ENCODE results near the gene ARMC2.
A peak's percentile ranks its signal among the peaks of the same experiment; 100 is the strongest.

ARMC2 gene

DNA sequence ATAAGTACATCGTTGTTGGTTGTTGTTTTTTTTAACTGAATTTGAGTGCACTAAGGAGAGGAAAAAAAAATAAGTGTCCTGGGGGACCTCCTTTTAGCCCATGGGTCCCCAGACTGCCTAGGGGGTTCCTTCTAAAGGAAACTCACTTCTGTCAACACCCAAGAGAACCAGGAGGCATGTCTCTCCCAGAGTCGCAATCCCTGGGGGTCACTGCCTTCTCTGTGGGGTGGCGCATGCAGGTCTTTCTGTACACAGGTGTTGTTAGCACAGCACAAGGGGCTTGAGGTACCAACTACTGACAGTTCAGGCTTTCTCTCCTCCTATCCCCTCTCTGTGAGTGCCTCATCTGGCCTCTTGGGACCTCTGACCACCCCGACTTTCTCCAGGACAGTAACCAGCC lies 7.3 kb upstream of the ARMC2 start:
- DNase-seq (ENCODE audit: low read depth in 2 of 2): no peak
- TF ChIP-seq, protein P1, sequence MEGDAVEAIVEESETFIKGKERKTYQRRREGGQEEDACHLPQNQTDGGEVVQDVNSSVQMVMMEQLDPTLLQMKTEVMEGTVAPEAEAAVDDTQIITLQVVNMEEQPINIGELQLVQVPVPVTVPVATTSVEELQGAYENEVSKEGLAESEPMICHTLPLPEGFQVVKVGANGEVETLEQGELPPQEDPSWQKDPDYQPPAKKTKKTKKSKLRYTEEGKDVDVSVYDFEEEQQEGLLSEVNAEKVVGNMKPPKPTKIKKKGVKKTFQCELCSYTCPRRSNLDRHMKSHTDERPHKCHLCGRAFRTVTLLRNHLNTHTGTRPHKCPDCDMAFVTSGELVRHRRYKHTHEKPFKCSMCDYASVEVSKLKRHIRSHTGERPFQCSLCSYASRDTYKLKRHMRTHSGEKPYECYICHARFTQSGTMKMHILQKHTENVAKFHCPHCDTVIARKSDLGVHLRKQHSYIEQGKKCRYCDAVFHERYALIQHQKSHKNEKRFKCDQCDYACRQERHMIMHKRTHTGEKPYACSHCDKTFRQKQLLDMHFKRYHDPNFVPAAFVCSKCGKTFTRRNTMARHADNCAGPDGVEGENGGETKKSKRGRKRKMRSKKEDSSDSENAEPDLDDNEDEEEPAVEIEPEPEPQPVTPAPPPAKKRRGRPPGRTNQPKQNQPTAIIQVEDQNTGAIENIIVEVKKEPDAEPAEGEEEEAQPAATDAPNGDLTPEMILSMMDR (IDR thresholded peaks at IDR 0.05; ENCODE audit: low read depth, low read length): no peak
- no peak overlapping the region for H3K4me3 ChIP-seq (replicated peaks in 1 of 2; ENCODE audit: low read depth in 2 of 2, low read length in 2 of 2)

DNA sequence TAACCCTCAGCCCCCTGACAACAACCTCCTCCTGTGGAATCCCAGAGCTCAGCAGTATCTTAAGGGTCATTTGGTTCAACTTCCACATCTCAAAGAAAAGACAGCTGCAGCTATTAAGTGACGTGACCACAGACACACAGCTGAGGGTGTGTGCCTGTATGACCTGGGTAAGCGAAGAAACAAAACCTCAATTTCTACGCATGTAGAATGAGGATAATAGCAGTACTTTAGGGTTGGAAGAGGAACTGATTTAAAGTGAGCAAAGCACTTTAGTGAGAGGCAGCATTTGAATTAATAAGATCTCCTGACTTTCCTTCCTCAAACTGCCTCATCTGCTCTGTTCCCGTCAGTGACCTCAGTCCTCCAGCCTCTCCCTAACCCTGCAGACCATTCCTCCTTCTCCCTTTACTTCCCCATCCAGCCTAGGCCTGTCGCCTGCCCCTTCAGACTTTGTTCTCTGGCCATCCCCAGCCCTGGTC lies 6.8 kb upstream of the ARMC2 start:
- DNase-seq (ENCODE audit: low read depth in 2 of 2): no peak
- TF ChIP-seq, protein P1 (IDR thresholded peaks at IDR 0.05; ENCODE audit: low read depth, low read length): no peak
- H3K4me3 ChIP-seq (replicated peaks in 1 of 2; ENCODE audit: low read depth in 2 of 2, low read length in 2 of 2): no peak overlapping the region

DNA sequence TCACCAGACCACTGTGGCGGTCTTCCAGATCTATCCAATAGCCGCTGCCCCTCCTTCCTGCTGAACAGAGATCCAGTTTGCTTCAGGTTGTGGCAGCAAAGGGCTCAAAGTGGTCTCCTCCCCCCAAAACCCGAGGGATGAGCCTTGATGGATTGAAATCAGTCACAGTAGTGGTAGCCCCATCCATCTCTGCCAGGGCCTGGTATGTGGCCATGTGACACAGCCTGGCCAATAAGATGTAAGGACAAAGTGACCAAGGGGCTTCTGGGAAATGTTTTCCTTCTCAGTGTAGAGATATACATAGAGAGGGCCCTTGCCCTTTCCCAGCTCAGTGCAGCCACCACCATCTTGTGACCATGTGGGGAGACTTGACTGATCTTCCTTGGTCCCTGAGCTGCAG lies 4.1 kb upstream of the ARMC2 start:
- TF ChIP-seq, protein P1 (IDR thresholded peaks at IDR 0.05; ENCODE audit: low read depth, low read length): no peak
- no peak for DNase-seq (ENCODE audit: low read depth in 2 of 2)
- H3K4me3 ChIP-seq (replicated peaks in 1 of 2; ENCODE audit: low read depth in 2 of 2, low read length in 2 of 2): no peak overlapping the region

DNA sequence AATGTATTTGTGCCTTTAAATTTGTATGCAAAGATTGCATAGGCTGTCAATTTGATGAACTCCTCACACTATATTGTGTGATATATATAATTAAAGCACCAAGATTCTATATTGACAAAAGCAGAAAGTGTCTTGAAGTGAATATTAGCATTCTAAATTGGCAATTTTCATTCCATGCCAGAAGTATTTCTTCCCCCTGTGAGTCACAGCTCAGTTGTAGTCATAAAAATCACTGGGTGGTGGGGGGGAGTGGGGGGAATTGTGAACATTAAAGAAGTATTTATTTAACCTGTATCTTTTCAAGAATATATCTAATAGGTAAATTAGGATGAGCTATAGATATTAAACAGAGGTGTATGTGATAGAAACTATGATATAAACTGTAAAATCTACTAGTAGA lies 3.1 kb upstream of the ARMC2 start:
- TF ChIP-seq, protein P1 (IDR thresholded peaks at IDR 0.05; ENCODE audit: low read depth, low read length): no peak
- H3K4me3 ChIP-seq (replicated peaks in 1 of 2; ENCODE audit: low read depth in 2 of 2, low read length in 2 of 2): no peak overlapping the region
- no peak for DNase-seq (ENCODE audit: low read depth in 2 of 2)

DNA sequence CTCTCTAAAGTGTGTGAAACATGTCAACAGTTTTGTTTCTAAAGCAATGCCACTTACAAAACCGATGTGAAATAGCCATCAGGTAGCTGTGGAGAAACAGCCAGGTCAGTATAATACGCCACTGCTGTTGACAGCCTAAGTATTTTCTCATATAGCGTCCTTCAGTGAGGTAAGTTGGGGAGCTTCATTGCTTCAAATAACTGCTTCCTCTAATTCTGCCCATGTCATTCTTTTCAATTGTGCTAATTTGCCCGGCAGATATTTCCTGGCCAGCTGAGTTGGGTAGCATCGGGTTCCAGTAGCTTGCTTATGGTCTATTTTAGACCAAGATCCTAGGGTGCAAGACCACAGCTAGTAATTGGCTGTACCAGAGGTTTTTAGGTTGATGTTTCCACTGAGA lies 2.1 kb upstream of the ARMC2 start:
- TF ChIP-seq, protein P1 (IDR thresholded peaks at IDR 0.05; ENCODE audit: low read depth, low read length): no peak

DNA sequence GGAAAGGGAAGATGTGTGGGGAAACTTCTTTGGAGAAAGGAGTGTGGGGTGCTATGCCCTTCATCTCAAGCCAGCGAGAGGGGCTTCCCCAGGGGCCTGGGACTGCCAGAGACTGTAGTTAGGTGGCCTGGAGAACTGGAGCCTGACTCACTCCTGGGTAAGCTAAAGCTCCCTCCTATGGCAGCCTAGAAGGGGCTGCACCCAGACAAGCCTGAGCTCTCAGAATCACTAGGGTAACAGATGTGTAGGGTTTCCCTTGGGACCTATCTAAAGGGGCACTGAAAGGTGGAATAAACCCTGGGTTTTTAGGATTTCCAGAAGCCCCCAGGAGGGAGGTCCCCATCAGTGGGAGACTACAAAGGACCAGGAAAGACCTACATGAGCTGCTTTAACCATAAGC lies 1.6 kb upstream of the ARMC2 start:
- H3K4me3 ChIP-seq (replicated peaks in 1 of 2; ENCODE audit: low read depth in 2 of 2, low read length in 2 of 2): no peak overlapping the region
- TF ChIP-seq, protein P1 (IDR thresholded peaks at IDR 0.05; ENCODE audit: low read depth, low read length): no peak
- DNase-seq (ENCODE audit: low read depth in 2 of 2): no peak

More for the DNA sequence above, 2.1 kb upstream of the ARMC2 start:
- no peak overlapping the region for H3K4me3 ChIP-seq (replicated peaks in 1 of 2; ENCODE audit: low read depth in 2 of 2, low read length in 2 of 2)
- no peak for DNase-seq (ENCODE audit: low read depth in 2 of 2)

DNA sequence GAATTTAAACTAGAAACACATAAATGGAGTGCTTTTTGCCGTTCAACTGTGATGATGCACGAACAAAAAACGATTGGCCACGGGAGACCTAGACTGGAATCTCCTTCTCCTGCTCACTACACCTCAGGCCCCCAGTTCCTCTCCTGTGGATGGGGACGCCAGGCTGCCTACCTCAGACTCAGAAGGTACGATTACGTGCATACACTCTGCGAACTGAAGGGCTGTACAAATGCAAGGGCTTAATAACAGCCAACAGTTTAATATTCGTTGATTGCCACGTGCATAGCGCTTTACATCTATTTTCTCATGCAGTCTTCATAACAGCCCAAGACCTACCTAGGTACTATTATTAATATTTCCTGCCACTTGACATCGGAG lies 495 bp upstream of the ARMC2 start:
- DNase-seq (ENCODE audit: low read depth in 2 of 2): no peak
- TF ChIP-seq, protein P1 (IDR thresholded peaks at IDR 0.05; ENCODE audit: low read depth, low read length): no peak
- H3K4me3 ChIP-seq (replicated peaks in 1 of 2; ENCODE audit: low read depth in 2 of 2, low read length in 2 of 2): peak overlapping the region; percentile 78 to 80

Data from cardiac fibroblast (primary cell).